DOHH2 (cell line): ENCODE data around the gene HEATR9.

ENCODE experiments used
- CTCF ChIP-seq: fragments of 200-600 bp; sonication (generic); IDR thresholded peaks from one replicate; pipeline ENCODE4 v1.5.1; 2014; ENCODE audit warnings: antibody characterized with exemption, mild to moderate bottlenecking, low read depth, low read length; ENCODE audit not compliant: poor library complexity, severe bottlenecking
- EZH2phosphoT487 ChIP-seq: fragments of 200-600 bp; sonication (generic); IDR thresholded peaks from 2 replicates; pipeline ENCODE4 v1.6.1; 2017; ENCODE audit warnings: borderline replicate concordance, mild to moderate bottlenecking, antibody characterized with exemption, low read length, moderate library complexity, mixed read lengths

DNA sequence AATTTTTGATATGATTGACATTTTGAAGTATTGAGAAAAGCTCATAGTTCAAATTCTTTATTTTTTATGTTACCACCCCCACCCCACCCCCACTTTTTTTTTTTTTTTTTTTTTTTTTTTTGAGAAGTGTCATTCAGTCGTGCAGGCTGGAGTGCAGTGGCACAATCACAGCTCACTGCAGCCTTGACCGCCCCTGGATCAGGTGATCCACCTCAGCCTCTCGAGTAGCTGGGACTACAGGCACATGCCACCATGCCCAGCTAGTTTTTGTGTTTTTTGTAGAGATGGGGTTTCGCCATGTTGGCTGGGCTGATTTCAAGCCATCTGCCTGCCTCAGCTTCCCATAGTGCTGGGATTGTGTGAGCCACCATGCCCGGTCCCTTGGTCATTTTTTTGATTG lies 52.0 kb downstream of the HEATR9 start:
- TF ChIP-seq CTCF (no peak), EZH2phosphoT487 (no peak)
